WTC11 (cell line): Measurements from ENCODE around the gene ACO2. TPM values are rescaled to one million over a fixed set of nuclear protein-coding genes. Genes with fewer than 3 reads are reported as not detected.

Experiments
- ATAC-seq: fragments of 200-7000 bp; cut with Tn5 transposase; 2 replicates; pipeline ENCODE4 v1.10.0; 2021; ENCODE audit warnings: mild to moderate bottlenecking, moderate library complexity
- CTCF ChIA-PET: fragments of 300-600 bp; sonication (Branson Sonifier 250); formaldehyde crosslinking; loops from one replicate; lab custom pipeline; 2021; ENCODE audit warnings: antibody characterized with exemption; lab: Charles Lee
- POLR2A ChIA-PET: fragments of 350-600 bp; sonication (Branson Sonifier 250); formaldehyde crosslinking; loops from one replicate; lab custom pipeline; 2021; ENCODE audit warnings: antibody characterized with exemption; lab: Charles Lee
- DNase-seq: peaks from one replicate; pipeline ENCODE4 v3.0.0; 2021; ENCODE audit warnings: low spot score
- H3K27ac Mint-ChIP-seq: 2 replicates; pipeline ENCODE4 v1.8.0; 2021; ENCODE audit warnings: mixed read lengths
- H3K27me3 Mint-ChIP-seq: 2 replicates; pipeline ENCODE4 v1.8.0; 2021; ENCODE audit warnings: low read depth, mild to moderate bottlenecking, moderate library complexity, mixed read lengths
- H3K36me3 Mint-ChIP-seq: 2 replicates; pipeline ENCODE4 v1.8.0; 2021; ENCODE audit warnings: mixed read lengths
- H3K4me1 Mint-ChIP-seq: 2 replicates; pipeline ENCODE4 v1.8.0; 2022; ENCODE audit warnings: mixed read lengths
- H3K4me3 Mint-ChIP-seq: 2 replicates; pipeline ENCODE4 v1.8.0; 2021; ENCODE audit warnings: mild to moderate bottlenecking, moderate library complexity, mixed read lengths
- H3K9me3 Mint-ChIP-seq: 2 replicates; pipeline ENCODE4 v1.8.0; 2021; ENCODE audit warnings: mixed read lengths
- EMX1 ChIP-seq: fragments of 250-450 bp; sonication (Bioruptor Pico); IDR thresholded peaks from 2 replicates; pipeline ENCODE4 v1.8.0; 2021; ENCODE audit warnings: mild to moderate bottlenecking
- ESRRA ChIP-seq: sonication (generic); formaldehyde crosslinking; IDR thresholded peaks from 2 replicates; pipeline ENCODE4 v1.8.1; 2022; ENCODE audit warnings: mild to moderate bottlenecking, missing genetic modification reagents, borderline replicate concordance
- ETV6 ChIP-seq: sonication (generic); formaldehyde crosslinking; IDR thresholded peaks from 2 replicates; pipeline ENCODE4 v1.8.1; 2022; ENCODE audit warnings: mild to moderate bottlenecking, missing genetic modification reagents
- FOXJ3 ChIP-seq: sonication (generic); formaldehyde crosslinking; IDR thresholded peaks from 2 replicates; pipeline ENCODE4 v1.9.0; 2021; ENCODE audit warnings: missing genetic modification reagents, mild to moderate bottlenecking, borderline replicate concordance
- NFATC4 ChIP-seq: fragments of 250-450 bp; sonication (Bioruptor Pico); IDR thresholded peaks from 2 replicates; pipeline ENCODE4 v1.9.0; 2021; ENCODE audit warnings: mild to moderate bottlenecking
- NFE2L1 ChIP-seq: sonication (generic); formaldehyde crosslinking; IDR thresholded peaks from 2 replicates; pipeline ENCODE4 v1.8.1; 2023; ENCODE audit warnings: missing genetic modification reagents
- NFYB ChIP-seq: sonication (generic); formaldehyde crosslinking; conservative IDR thresholded peaks from 2 replicates; pipeline ENCODE4 v1.8.0; 2022; ENCODE audit warnings: low read depth, missing genetic modification reagents
- OVOL2 ChIP-seq: fragments of 250-450 bp; sonication (Bioruptor Pico); IDR thresholded peaks from 2 replicates; pipeline ENCODE4 v1.9.0; 2021; ENCODE audit warnings: mild to moderate bottlenecking, borderline replicate concordance
- RELA ChIP-seq: sonication (generic); formaldehyde crosslinking; IDR thresholded peaks from 2 replicates; pipeline ENCODE4 v1.8.1; 2022; ENCODE audit warnings: missing genetic modification reagents, mild to moderate bottlenecking, borderline replicate concordance
- SMAD3 ChIP-seq: sonication (generic); formaldehyde crosslinking; IDR thresholded peaks from 2 replicates; pipeline ENCODE4 v1.8.0; 2022; ENCODE audit warnings: missing genetic modification reagents, mild to moderate bottlenecking, borderline replicate concordance
- TEAD4 ChIP-seq: sonication (generic); formaldehyde crosslinking; IDR thresholded peaks from 2 replicates; pipeline ENCODE4 v1.8.0; 2022; ENCODE audit warnings: mild to moderate bottlenecking, missing genetic modification reagents
- ZBTB21 ChIP-seq: sonication (generic); formaldehyde crosslinking; IDR thresholded peaks from 2 replicates; pipeline ENCODE4 v1.8.1; 2023; ENCODE audit warnings: mild to moderate bottlenecking, missing genetic modification reagents, borderline replicate concordance
- total RNA-seq: library from RNA; stranded (reverse); gene quantifications from 3 replicates; pipeline ENCODE4 v1.2.3, GENCODE V29; 2021
- TF ChIP-seq, protein P1 (sequence below): sonication (generic); formaldehyde crosslinking; IDR thresholded peaks from 2 replicates; pipeline ENCODE4 v1.8.1; 2022; ENCODE audit warnings: low read depth, missing genetic modification reagents, borderline replicate concordance
- TF ChIP-seq, protein P2 (sequence below): sonication (generic); formaldehyde crosslinking; IDR thresholded peaks from 2 replicates; pipeline ENCODE4 v1.8.1; 2023; ENCODE audit warnings: mild to moderate bottlenecking, missing genetic modification reagents
- TF ChIP-seq, protein P3 (sequence below): sonication (generic); formaldehyde crosslinking; IDR thresholded peaks from 2 replicates; pipeline ENCODE4 v1.8.1; 2023; ENCODE audit warnings: mild to moderate bottlenecking, missing genetic modification reagents, moderate library complexity
- TF ChIP-seq, protein P4 (sequence below): sonication (generic); formaldehyde crosslinking; IDR thresholded peaks from 2 replicates; pipeline ENCODE4 v1.8.0; 2023; ENCODE audit warnings: missing genetic modification reagents
- TF ChIP-seq, protein P5 (sequence below): fragments of 250-450 bp; sonication (Bioruptor Pico); conservative IDR thresholded peaks from 2 replicates; pipeline ENCODE4 v1.9.0; 2021; ENCODE audit warnings: mild to moderate bottlenecking
- TF ChIP-seq, protein P6 (sequence below): sonication (generic); formaldehyde crosslinking; conservative IDR thresholded peaks from 2 replicates; pipeline ENCODE4 v1.8.1; 2023; ENCODE audit warnings: mild to moderate bottlenecking, low read depth, missing genetic modification reagents, moderate library complexity

ACO2 gene
- total RNA-seq, 1 experiment from 2014 or later: 104 TPM

DNA sequence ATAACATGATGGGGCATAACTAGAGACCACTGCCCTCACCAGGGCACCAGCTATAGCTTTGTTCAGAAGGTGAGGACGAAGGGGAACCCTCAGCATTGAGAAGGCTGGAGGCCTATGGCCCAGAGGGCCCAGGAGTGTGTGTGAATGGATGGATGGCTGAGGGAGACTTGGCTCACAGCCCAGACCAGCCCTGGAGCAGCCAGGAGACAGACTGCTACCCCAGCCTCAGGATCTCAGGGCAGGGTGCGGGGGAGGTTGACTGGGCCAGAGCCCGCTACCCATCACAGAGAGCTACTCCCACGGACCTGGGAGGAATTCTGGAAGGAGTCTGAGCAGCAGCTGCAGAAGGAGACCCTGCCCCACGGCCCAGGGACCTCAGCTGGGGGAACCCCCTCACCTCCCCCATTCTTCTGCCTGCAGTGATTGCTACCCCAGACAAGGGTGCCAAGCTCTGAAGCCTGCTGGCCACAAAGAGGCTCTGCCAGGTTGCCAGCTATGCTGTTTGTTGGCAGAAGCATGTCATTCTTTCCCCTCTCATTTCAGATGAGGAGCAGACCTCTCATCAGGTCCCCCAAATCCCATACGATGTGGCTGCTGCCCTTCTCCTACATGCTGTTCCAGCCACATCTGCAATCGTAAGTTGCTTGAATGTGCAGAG lies 86.5 kb downstream of the ACO2 start (continued):
- TF ChIP-seq, protein P1, sequence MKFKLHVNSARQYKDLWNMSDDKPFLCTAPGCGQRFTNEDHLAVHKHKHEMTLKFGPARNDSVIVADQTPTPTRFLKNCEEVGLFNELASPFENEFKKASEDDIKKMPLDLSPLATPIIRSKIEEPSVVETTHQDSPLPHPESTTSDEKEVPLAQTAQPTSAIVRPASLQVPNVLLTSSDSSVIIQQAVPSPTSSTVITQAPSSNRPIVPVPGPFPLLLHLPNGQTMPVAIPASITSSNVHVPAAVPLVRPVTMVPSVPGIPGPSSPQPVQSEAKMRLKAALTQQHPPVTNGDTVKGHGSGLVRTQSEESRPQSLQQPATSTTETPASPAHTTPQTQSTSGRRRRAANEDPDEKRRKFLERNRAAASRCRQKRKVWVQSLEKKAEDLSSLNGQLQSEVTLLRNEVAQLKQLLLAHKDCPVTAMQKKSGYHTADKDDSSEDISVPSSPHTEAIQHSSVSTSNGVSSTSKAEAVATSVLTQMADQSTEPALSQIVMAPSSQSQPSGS: no peak
- TF ChIP-seq NFATC4 (no peak), ZBTB21 (no peak)

DNA sequence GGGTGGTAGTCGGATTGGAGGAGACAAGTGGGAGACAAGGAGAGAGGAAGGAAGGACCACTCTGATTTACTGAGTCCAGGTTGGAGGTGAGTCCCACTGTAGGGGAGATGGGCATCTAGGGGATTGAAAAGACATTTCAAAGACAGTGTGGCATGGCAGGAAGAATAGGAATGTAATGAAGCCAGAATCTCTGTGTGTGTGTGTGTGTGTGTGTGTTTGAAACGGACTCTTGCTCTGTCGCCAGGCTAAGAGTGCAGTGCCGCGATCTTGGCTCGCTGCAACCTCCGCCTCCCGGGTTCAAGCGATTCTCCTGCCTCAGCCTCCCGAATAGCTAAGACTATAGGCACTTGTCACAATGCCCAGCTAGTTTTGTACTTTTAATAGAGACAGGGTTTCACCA lies 87.6 kb downstream of the ACO2 start:
- Mint-ChIP-seq H3K9me3 (no peaks in the 10 kb centered on the region), H3K27ac (0 out of 2 replicates have a peak overlapping the region, but pooled peaks have one; percentile 1), H3K4me1 (peaks cover 26% of the 10 kb centered on the region), H3K27me3 (no peaks in the 10 kb centered on the region), H3K36me3 (no peaks in the 10 kb centered on the region), H3K4me3 (no peak overlapping the region)
- TF ChIP-seq, protein P2, sequence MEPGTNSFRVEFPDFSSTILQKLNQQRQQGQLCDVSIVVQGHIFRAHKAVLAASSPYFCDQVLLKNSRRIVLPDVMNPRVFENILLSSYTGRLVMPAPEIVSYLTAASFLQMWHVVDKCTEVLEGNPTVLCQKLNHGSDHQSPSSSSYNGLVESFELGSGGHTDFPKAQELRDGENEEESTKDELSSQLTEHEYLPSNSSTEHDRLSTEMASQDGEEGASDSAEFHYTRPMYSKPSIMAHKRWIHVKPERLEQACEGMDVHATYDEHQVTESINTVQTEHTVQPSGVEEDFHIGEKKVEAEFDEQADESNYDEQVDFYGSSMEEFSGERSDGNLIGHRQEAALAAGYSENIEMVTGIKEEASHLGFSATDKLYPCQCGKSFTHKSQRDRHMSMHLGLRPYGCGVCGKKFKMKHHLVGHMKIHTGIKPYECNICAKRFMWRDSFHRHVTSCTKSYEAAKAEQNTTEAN (CRISPR knock-in tag): no peak
- no peak for TF ChIP-seq EMX1 (CRISPR knock-in tag)
- no peak for TF ChIP-seq RELA
- no peak for TF ChIP-seq NFE2L1 (CRISPR knock-in tag)
- TF ChIP-seq, protein P3, sequence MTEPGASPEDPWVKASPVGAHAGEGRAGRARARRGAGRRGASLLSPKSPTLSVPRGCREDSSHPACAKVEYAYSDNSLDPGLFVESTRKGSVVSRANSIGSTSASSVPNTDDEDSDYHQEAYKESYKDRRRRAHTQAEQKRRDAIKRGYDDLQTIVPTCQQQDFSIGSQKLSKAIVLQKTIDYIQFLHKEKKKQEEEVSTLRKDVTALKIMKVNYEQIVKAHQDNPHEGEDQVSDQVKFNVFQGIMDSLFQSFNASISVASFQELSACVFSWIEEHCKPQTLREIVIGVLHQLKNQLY (CRISPR knock-in tag): no peak
- no peak for TF ChIP-seq SMAD3 (CRISPR knock-in tag)
- TF ChIP-seq, protein P4, sequence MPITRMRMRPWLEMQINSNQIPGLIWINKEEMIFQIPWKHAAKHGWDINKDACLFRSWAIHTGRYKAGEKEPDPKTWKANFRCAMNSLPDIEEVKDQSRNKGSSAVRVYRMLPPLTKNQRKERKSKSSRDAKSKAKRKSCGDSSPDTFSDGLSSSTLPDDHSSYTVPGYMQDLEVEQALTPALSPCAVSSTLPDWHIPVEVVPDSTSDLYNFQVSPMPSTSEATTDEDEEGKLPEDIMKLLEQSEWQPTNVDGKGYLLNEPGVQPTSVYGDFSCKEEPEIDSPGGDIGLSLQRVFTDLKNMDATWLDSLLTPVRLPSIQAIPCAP (CRISPR knock-in tag): no peak
- TF ChIP-seq TEAD4 (CRISPR knock-in tag): no peak
- no peak for TF ChIP-seq ETV6
- no peak for TF ChIP-seq OVOL2 (CRISPR knock-in tag)
- no peak for TF ChIP-seq NFYB
- no peak for TF ChIP-seq FOXJ3 (CRISPR knock-in tag)
- TF ChIP-seq, protein P5, sequence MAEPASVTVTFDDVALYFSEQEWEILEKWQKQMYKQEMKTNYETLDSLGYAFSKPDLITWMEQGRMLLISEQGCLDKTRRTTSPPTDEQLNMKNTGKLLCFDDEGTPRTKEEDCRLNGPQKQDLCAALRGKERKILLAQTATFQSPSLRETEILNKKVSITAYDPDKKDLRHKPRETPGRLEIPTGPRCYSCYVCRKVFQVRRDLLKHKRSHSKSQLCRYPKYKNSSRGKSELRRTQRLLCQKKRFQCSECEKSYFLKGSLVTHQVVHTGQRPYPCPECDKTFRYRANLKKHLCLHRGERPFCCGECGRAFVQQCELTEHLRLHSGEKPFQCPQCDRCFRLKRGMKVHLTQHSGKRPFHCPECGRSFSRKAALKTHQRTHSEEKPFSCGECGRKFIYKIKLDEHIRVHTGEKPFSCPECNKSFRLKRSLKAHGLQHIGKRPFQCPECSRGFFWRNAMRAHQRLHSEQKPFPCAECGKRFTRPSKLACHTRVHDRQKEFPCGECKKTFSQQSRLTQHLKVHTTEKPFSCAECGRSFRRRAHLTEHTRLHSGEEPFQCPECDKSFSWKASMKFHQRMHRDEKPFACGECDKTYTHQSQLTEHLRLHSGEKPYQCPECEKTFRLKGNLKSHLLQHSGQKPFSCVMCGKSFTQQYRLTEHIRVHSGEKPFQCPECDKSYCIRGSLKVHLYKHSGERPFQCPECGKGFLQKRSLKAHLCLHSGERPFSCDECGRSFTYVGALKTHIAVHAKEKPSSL: no peak
- TF ChIP-seq, protein P6, sequence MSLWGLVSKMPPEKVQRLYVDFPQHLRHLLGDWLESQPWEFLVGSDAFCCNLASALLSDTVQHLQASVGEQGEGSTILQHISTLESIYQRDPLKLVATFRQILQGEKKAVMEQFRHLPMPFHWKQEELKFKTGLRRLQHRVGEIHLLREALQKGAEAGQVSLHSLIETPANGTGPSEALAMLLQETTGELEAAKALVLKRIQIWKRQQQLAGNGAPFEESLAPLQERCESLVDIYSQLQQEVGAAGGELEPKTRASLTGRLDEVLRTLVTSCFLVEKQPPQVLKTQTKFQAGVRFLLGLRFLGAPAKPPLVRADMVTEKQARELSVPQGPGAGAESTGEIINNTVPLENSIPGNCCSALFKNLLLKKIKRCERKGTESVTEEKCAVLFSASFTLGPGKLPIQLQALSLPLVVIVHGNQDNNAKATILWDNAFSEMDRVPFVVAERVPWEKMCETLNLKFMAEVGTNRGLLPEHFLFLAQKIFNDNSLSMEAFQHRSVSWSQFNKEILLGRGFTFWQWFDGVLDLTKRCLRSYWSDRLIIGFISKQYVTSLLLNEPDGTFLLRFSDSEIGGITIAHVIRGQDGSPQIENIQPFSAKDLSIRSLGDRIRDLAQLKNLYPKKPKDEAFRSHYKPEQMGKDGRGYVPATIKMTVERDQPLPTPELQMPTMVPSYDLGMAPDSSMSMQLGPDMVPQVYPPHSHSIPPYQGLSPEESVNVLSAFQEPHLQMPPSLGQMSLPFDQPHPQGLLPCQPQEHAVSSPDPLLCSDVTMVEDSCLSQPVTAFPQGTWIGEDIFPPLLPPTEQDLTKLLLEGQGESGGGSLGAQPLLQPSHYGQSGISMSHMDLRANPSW (CRISPR knock-in tag): no peak
- TF ChIP-seq ESRRA (CRISPR knock-in tag): no peak
- POLR2A ChIA-PET: no interaction called here
- CTCF ChIA-PET: interaction anchor here (1.0 to 3.5 kb wide), 8 partner anchors 13 to 153 kb away, joined by 3 to 23 read pairs (median 10); partner anchors contain the start of genes PMM1 and POLR3H
- DNase-seq (no peak), ATAC-seq (no peak)
